ENCODE results near the gene TMEM120A. TPM values are rescaled to one million over a fixed set of nuclear protein-coding genes. Genes with fewer than 3 reads are reported as not detected.

Gene TMEM120A
- total RNA-seq, 1 donor from 2014 or later = 22.5 TPM

GRCh38 chr7:75988568-75989499 is 5.6 kb downstream of the TMEM120A start:
- Mint-ChIP-seq H3K27ac (no peak overlapping the region), H3K27me3 (no peaks in the 10 kb centered on the region), H3K36me3 (peaks cover 4% of the 10 kb centered on the region), H3K4me1 (ENCODE audit: unreplicated experiment) (peaks cover 17% of the 10 kb centered on the region), H3K9me3 (no peaks in the 10 kb centered on the region), H3K4me3 (no peak overlapping the region)
- no peak for TF ChIP-seq CTCF (conservative IDR thresholded peaks at IDR 0.05)
- DNase-seq (ENCODE audit: extremely low spot score, unreplicated experiment) = no peak

GRCh38 chr7:75987805-75988567 is 6.4 kb downstream of the TMEM120A start:
- H3K36me3 Mint-ChIP-seq = peaks cover 4% of the 10 kb centered on the region
- no peak overlapping the region for H3K4me3 Mint-ChIP-seq
- no peaks in the 10 kb centered on the region for H3K9me3 Mint-ChIP-seq
- no peaks in the 10 kb centered on the region for H3K27me3 Mint-ChIP-seq
- TF ChIP-seq CTCF (conservative IDR thresholded peaks at IDR 0.05) = no peak
- H3K4me1 Mint-ChIP-seq (ENCODE audit: unreplicated experiment) = peaks cover 17% of the 10 kb centered on the region
- no peak for DNase-seq (ENCODE audit: extremely low spot score, unreplicated experiment)
- no peak overlapping the region for H3K27ac Mint-ChIP-seq

GRCh38 chr7:75987026-75987804 is 7.2 kb downstream of the TMEM120A start:
- TF ChIP-seq CTCF (conservative IDR thresholded peaks at IDR 0.05) = no peak
- no peak overlapping the region for H3K27ac Mint-ChIP-seq
- no peaks in the 10 kb centered on the region for H3K27me3 Mint-ChIP-seq
- peaks cover 4% of the 10 kb centered on the region for H3K36me3 Mint-ChIP-seq
- H3K4me1 Mint-ChIP-seq (ENCODE audit: unreplicated experiment) = peaks cover 17% of the 10 kb centered on the region
- H3K4me3 Mint-ChIP-seq = no peak overlapping the region
- no peak for DNase-seq (ENCODE audit: extremely low spot score, unreplicated experiment)
- H3K9me3 Mint-ChIP-seq = no peaks in the 10 kb centered on the region

- no peak for DNase-seq (ENCODE audit: extremely low spot score, unreplicated experiment)
- H3K4me3 Mint-ChIP-seq = no peak overlapping the region
- TF ChIP-seq CTCF (conservative IDR thresholded peaks at IDR 0.05) = no peak
- no peak overlapping the region for H3K27ac Mint-ChIP-seq
- no peaks in the 10 kb centered on the region for H3K9me3 Mint-ChIP-seq
- H3K36me3 Mint-ChIP-seq = peaks cover 4% of the 10 kb centered on the region
- H3K4me1 Mint-ChIP-seq (ENCODE audit: unreplicated experiment) = peaks cover 17% of the 10 kb centered on the region
- H3K27me3 Mint-ChIP-seq = no peaks in the 10 kb centered on the region
Measured at GRCh38 chr7:75986147-75986781, 8.1 kb downstream of the TMEM120A start.

All from type B pancreatic cell (in vitro differentiated cells).